Ammon's horn (tissue), 1 donor: ENCODE data around the gene RGS6.
A peak's percentile ranks its signal among the peaks of the same experiment; 100 is the strongest.

Experiments used
- DNase-seq: peaks from one replicate; pipeline ENCODE4 v3.0.0-alpha.2; 2016; ENCODE audit warnings: low spot score

Gene RGS6

DNA sequence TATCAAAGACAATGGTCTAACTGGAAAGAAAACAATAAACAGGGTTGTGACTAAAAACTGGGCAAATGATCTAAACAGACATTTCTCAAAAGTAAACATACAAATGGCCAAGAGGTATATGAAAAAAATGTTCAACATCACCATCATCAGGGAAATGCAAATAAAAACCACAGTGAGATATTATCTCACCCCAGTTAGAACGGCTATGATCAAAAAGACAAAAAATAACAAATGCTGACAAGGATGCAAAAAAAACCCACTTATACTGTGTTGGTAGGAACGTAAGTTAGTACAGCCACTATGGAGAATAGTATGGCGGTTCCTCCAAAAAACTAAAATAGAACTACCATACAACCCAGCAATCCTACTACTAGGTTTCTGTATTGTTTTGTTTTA, 470.1 kb downstream of the RGS6 start:
- no peak for DNase-seq

DNA sequence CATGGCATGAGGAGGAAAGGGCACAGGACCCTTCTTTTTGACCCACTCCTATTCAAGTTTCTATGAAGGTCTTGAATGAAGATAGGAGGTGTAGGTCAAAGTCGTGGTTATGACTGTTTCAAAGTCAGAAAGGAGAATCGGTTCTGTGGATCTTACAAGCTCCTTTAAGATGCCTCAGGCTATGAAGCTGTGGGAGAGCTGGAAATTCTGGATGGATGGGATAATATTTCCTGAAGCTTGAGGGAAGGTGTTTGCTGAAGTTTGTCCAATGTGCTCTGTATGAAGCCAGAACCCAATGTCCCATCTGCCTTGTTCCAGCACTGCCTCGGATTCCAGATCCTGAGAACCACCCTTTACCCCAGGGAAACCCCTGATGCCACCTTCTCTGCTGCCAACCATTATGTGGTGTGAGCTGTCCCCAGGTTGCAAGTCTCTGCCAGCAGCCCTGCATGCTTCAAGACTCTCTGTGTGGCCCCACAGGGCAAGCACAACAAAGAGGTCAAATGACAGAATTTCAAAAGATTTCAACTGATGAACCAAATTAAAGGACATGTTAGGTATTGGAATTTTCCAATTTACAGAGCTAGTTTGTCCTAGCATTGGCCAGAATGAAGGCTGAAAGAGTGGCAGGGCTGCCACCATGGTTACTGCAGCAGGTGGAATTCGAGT, 472.0 kb downstream of the RGS6 start:
- no peak for DNase-seq

DNA sequence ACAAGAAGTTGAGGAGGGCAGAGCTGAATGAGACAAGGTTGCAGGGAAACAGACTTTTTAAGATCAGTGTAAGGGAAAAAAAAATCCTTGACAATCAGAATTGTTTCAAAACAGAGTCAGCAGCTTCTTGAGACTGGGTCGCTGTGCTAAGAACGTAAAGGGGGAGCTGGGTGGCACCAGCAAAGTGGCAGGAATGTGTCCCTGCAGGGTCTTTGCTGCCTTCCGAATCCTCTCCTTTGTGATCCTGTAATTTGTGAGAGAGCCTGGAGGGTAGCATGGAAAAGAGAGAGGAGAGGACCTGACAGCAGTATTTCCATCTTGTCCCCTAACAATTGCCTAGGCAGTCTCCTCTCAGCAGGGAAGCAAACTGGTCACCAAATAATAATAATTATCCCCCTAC, 472.8 kb downstream of the RGS6 start:
- no peak for DNase-seq

DNA sequence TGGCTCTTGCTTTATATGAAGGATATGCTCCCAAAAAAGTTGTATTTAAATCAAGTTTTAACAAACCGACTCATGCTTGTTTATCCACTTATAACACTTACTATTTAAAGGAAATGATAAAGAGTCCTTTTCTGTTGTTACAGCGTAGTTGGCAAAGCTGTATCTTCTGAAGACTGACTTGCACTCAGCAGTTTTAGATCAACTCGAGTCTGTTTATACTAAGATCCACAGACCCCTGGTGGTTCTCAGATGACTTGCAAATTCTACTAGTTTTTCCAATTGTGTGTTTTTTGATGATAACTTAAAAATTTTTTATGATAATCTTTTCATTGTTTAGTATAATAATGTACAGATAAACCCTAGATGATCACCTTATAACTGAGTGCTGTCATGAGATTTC, 475.8 kb downstream of the RGS6 start:
- no peak for DNase-seq

DNA sequence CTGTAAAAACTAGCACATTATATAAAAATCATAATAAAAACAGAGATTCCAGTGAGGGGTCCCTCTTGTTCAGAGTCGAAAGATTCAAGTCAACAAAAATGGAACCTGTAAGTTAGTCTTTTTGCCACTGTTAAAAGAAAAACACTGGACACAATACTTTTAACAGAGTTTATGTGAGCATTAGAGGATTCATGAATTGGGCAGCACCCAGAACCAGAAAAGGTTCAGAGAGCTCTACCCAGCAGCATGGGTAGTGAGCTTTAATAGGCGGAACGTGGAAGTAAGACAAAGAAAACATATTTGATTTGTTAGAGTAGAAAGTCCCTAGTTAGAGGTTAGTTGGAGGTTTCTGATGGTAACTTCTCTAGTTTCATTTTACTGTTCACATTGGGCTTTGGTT, 476.8 kb downstream of the RGS6 start:
- no peak for DNase-seq

DNA sequence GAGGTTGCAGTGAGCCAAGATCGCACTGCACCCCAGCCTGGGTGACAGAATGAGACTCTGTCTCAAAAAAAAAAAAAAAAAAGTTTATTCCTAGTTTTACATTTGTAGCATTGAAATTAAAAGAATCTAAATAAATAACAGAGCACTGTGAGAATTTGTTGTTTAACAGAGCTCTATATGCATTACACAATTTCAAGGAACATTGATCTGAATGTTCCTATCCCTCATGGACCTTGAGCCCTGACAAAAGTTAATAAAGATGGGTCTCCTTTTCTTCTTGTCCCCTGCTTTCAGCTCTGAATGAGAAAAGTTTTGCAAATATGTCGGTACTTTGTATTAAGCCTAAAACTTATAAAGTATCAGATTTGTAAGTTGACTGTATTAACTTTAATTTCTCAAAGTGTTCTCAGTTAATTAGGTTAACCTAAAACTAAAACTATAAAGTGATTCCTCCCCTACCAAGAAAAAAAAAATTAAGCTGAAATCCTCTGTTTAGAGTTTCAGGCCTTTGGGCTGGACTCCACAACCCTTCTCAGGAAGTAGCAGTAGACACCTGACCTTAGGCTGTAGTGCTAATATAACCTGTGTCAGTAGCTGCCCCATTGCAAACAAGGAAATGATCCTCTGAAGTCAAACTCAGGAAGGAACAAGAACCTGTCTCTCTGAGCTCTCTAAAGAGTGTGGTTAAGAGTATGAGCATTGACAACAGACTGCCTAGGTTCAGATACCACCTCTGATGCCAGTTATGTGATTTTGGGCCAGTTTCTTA, 484.0 kb downstream of the RGS6 start:
- DNase-seq = no peak

DNA sequence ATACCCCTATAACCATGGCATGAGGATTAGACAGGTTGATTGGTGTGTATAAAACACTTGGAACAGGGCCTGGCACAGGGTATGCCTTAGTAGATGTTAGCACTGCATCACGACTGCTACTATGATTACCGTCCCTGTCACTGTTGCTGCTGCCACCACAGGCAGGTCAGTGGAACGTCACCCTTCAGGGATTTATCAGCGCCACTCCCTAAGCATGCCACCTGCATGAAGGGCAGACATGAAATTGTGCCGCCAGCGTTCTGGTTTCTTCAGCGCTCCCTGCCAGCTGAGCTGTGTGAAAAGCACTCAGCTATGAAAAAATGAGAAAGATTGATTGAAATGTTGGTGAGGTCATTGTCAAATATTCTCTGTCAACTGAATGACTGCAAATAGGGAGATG, 484.7 kb downstream of the RGS6 start:
- DNase-seq = no peak

DNA sequence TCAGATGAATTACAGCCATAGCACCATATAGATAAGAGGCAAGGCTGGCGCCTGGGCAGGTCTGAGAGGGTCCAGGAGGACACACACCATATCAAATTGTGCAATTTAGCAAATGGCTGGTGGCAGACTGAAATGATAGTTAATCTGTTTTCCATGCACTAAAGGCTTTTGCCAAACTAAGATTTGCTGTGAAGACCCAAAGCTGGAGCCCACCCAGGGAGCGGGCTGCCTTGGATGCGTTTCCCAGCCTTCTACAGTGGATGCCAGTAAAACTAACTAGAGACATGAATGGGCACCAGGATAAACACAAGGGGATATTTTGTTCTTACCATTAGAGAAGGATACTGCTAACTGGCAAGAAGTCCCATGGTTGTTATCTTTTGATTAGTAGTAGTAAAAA, 486.6 kb downstream of the RGS6 start:
- no peak for DNase-seq

DNA sequence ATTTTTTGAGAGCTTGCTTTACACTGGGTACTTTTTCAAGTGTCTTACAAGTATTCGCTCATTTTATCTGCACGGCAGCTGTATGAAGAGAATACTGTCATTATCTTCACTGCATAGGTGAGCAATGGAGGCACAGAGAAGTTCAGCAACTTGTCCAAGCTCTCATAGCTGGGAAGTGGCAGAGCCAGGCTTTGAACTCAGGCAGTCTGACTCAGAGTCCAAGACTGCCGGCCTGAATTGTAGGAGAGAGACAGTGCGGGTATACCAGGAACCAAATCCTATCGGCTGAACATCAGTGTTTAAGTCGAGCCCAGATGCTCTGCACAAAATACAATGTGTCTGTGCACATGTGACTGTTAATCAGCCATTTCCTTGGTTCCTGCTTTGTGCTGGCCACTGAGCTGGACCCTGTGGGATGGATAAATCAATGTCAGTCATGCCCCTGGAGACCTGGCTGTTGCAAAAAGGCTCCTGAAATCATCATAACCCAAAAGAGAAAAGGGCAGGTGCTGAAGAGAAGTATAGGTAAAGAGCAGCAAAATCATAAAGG, 487.1 kb downstream of the RGS6 start:
- no peak for DNase-seq

DNA sequence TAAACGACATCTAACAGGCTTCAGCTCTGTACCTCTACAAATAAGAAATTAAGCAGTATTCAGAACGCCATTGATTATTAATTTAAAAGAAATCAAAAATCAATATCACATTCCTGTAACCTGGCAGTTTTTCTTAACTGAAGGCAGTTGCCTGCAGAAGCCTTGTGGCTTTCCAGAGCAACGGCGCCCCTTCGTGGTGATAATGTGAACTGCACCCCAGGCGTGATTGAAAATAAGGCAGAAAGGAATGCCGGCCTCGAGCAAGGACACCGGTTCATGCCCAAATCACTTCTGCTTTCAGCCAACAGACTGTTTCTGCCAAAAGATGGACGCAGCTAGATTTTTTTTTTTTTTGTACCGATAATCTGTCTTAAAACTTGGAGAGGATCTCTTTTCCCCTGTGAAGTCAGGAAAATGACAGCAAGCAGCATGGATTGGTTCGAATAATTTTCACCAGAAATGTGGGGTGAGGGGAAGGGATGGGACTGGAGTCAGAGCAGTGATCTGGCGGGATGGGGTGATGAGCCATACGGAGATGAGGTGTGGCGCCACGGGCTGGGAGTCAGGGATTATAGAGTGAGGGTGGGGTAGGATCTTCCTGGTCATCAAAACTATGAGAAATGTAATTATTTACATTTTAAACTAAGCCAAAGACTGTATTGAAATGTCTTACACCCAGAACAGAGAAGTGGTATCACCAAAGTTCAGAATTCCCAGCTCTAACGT, 488.7 kb downstream of the RGS6 start:
- peak; percentile 70 for DNase-seq

DNA sequence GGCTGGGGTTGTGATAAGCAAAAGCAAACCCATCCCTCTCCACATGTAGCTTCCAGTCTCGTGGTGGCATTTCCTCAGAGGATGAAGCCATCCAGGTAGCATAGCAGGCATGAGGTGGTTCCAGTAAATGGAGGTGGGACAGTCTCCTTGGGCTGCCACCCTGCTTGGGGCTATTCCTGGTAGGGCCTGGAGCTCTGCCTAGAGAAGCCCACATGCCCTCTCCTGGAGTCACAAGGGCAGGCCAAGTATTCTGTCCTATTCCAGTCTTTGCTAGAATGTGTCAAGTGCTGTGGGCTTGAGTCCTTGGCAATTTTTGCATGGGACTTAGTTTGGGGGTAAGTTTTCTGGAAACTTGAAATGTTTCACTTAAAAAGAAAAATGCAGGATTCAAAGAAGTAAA, 491.7 kb downstream of the RGS6 start:
- DNase-seq = no peak

DNA sequence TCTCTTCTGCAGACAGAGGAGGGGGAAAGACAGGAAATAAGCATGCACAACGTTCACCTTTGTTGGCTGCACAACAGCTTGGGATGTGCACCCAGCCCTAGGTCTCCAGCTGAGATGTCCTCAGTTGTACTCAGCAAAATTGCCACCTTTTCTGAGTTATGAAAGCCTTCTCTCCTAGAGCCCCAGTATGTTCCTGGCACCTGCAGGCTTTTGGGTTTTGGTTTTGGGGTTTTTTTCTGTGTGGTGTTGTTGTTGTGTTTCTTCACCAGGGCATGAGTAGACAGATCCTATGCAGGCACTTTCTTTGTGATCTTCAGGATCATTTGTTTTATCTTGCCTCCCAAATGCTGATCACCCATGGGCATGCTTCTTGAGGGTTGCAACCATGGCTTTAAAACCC, 498.2 kb downstream of the RGS6 start:
- no peak for DNase-seq

DNA sequence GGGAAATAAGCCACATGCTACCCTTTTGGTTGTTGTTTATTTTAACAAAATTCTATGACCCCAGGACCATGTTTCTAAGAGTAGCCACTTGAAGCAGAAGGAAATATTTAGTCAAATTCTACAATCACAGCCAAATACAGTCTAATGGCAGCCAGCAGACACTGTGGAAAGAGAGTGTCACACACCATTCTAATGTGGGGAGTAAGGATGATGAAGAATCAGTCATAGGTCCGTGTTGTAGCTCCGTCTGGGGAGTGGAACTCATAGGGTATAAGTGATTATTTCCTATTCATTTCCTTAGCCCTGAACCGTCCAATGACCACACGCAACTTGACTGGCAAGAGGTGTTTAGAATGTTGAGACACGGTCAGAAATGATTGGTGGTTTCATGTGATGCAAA, 500.5 kb downstream of the RGS6 start:
- DNase-seq = no peak

DNA sequence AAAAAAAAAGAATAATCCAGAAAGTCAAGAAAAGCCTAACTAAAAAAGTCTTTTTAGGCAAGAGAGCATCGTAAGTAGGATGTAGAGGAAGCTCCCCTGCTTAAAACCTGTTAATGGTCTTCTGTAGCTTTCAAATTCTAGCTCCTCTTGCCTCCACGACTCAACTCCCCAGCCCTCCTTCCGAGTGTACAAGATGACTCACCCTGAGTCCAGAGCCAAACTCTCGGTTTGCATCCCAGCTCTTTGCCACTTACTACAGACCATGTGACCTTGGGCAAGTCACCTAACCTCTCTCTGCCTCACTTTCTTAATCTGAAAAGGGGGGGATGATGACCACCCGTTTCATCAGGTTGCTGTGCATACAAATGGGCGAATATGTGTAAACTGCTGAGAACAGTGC, 501.3 kb downstream of the RGS6 start:
- DNase-seq = no peak

DNA sequence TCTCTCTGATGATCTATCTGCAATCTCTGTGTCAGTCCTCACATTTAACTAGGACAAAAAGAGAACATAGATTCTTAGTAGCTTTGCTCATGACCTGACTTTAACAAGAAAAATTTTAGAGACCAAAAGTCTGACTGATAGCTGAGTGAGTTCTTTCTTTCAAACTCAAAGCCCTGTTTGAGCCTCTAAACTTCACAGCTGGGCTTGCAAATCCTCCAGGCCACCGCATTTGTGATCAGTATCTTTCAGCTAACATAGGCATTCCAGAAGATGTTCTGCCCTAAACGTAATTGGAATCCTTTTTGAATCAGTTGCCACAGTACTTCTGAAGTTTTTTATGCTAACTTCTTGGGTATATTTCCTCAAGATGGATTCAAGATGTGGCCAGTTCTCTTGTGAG, 502.6 kb downstream of the RGS6 start:
- DNase-seq = no peak

DNA sequence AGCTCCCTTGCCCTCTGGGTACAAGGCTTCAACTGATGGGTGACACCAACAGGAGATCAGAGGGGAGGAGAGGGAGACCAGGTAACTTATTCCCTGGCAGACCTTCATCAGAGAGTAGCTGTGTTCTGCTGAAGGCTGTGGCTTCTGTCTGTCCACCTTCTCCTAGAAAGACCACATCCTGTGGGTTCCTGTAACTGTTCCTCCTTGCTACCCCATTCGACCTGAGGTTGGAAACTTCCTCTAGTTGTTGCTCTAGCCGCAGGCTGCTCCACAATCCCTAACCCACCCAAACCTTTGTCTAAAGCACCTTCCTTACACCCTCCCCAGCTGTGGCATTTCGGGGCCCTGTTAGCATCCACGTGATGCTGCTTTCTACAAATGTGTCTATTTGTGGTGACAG, 507.5 kb downstream of the RGS6 start:
- no peak for DNase-seq

DNA sequence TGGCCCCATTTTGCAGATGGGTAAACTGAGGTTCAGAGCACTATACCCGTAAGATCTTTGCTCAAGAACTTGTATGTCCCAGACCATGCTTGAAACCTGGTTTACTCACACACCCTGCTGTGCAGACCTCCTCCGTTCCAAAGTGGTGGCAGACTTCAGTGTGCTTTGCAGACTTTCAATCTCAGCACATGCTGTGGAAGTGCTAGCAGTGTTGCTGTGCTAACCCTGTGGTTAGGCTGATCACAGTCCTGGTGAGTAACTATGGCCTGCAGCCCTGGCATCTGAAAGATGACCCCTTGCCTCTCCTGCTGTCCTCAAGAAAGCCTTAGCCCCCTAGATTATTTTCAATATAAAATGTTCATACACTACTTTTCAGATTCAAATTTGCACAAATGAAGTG, 511.0 kb downstream of the RGS6 start:
- DNase-seq = no peak

DNA sequence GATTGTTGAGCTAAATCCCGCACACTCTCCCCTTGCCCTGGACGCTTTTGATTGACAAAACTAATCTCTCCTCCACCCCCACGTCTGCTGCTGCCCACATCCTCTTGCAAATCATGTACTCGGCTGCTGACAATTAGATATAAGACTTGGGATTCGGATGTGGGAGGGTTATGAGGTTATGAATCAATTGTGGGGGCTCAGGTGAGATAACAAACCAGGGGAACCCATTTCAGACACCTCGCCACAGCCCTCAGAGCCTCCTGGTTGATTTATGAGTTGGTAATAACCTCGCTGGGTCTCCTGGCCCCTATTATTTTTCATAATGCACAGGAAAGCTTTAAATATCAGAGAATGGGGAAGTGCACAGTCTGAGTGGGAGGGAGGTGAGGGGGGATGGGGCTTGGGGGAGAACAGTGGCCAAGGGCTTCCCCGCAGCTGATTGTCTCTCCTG, 511.8 kb downstream of the RGS6 start:
- no peak for DNase-seq

DNA sequence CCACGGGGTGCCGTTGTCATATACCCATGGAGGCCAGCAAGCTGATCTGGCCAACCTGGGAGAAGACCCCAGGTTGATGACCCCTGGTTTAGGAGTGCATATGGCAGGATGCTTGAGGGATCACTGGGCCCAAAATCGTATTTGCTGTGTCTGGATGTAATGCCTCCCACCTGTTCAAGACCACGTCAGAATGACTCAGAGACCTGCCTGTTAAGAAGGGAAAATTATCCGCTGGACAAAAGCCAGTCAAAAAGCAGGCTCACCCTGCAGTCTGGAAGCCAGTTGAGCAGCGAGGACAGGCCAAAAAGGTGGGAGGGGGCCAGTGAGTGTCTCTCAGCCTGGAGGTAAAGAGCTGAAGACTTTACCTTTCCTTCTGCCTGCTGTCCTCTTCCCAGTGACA, 512.5 kb downstream of the RGS6 start:
- no peak for DNase-seq

DNA sequence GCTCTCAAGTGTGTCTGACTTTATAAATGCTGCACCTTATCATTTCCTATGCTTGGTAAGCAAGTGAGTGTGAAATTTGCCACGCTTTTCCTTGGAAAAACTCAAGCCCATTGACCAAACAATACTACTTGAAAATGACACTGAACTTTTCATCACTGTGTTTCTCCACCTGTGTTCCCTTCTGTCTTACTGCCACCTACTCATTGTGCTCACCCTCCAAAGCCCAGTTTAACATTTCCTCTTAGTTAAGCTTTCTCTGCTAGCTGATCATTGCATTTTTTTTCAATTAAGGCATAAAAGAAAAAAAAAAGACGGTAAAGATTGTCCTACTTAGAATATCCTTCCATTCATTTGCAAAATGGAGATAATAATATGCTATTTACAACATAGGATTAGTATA, 516.0 kb downstream of the RGS6 start:
- DNase-seq = no peak

DNA sequence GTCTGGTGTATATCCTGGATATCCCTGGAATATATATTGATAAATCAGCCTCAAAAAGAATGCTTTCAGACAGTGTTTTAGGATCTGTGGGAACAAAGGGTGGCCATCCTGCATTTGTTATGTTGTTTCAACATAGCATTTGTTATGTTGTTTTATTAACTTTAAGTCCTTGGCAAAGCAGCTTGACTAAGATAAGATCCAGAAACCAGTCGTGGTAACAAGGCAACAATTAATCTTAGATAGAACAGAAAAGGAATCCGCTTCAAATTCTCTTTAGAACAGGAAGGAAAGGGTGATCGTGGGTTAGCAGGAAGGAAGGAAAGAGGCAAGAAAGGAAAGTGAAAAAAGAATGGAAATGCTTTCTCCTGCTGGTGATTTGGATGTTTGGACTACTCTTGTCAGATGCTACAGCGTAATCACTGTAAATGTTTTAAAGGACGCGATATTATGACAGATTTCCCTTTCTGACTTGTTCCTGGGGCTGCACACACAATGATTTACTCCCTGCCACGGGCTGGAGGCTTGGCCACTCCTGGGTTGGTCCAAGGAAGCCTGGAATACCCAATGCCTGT, 518.3 kb downstream of the RGS6 start:
- no peak for DNase-seq
